Measurements from ENCODE around the gene CTBS.

GRCh38 chr1:84538599-84538998 lies 35.6 kb downstream of the CTBS start:
- TF ChIP-seq HDAC2 (IDR thresholded peaks at IDR 0.05) (no peak), CTCF (IDR thresholded peaks at IDR 0.05) (no peak), MAZ (IDR thresholded peaks at IDR 0.05; ENCODE audit: borderline replicate concordance, low read depth, low read length) (no peak), JUNB (IDR thresholded peaks at IDR 0.05) (no peak), PHF8 (IDR thresholded peaks at IDR 0.05; ENCODE audit: borderline replicate concordance, low read depth) (no peak), EP300 (IDR thresholded peaks at IDR 0.05) (no peak)

All from A549 (cell line).